PC-9 (cell line): ENCODE measurements around the gene SMCO2. TPM values are rescaled to one million over a fixed set of nuclear protein-coding genes. Genes with fewer than 3 reads are reported as not detected.
A peak's percentile ranks its signal among the peaks of the same experiment; 100 is the strongest.

ENCODE experiments used
- BruUV-seq: library from RNA; stranded (reverse); fragments of 400-500 nt; replicated peaks from 2 replicates; lab custom pipeline; 2021; lab: Mats Ljungman, UMichigan
- CTCF ChIA-PET: fragments of 300-600 bp; sonication (Branson Sonifier 250); formaldehyde crosslinking; loops from one replicate; lab custom pipeline; 2022; ENCODE audit warnings: antibody characterized with exemption; lab: Charles Lee
- POLR2A ChIA-PET: fragments of 300-600 bp; sonication (Branson Sonifier 250); formaldehyde crosslinking; loops from one replicate; lab custom pipeline; 2022; ENCODE audit warnings: antibody characterized with exemption; ENCODE audit not compliant: unreplicated experiment; lab: Charles Lee
- DNase-seq, 2 experiments: peaks; one replicate each; pipeline versions ENCODE4 v3.0.0 to v3.0.0-alpha.2; 2015 to 2022; ENCODE audit warnings: mixed read lengths in 1 of 2
- H2AFZ ChIP-seq: fragments of 200-600 bp; sonication (generic); 2 replicates; pipeline ENCODE4 v1.8.1; 2017; ENCODE audit warnings: antibody characterized with exemption
- H3F3A ChIP-seq: fragments of 200-600 bp; sonication (generic); 2 replicates; pipeline ENCODE4 v1.8.1; 2017; ENCODE audit warnings: antibody characterized with exemption, mild to moderate bottlenecking, low read depth; ENCODE audit not compliant: insufficient read depth
- H3K27ac ChIP-seq: fragments of 200-600 bp; sonication (generic); 2 replicates; pipeline ENCODE4 v1.6.1; 2016; ENCODE audit warnings: mixed run types
- H3K27me3 ChIP-seq: fragments of 200-600 bp; sonication (generic); 2 replicates; pipeline ENCODE4 v1.6.1; 2016; ENCODE audit warnings: low read depth, mixed run types; ENCODE audit not compliant: insufficient read depth
- H3K36me3 ChIP-seq: fragments of 200-600 bp; sonication (generic); 2 replicates; pipeline ENCODE4 v1.6.1; 2016; ENCODE audit warnings: low read depth, mixed run types
- H3K4me1 ChIP-seq: fragments of 200-600 bp; sonication (generic); replicated peaks from 2 replicates; pipeline ENCODE4 v1.6.1; 2016; ENCODE audit warnings: mixed run types; ENCODE audit not compliant: insufficient read depth
- H3K4me2 ChIP-seq: fragments of 200-600 bp; sonication (generic); 2 replicates; pipeline ENCODE4 v1.6.1; 2017; ENCODE audit warnings: mixed run types
- H3K4me3 ChIP-seq: fragments of 200-600 bp; sonication (generic); 2 replicates; pipeline ENCODE4 v1.6.1; 2016; ENCODE audit warnings: mixed run types
- H3K79me2 ChIP-seq: fragments of 200-600 bp; sonication (generic); 2 replicates; pipeline ENCODE4 v1.6.1; 2017; ENCODE audit warnings: low read depth, mixed run types
- H3K9me2 ChIP-seq: fragments of 200-600 bp; sonication (generic); 2 replicates; pipeline ENCODE4 v1.8.1; 2017; ENCODE audit warnings: mild to moderate bottlenecking; ENCODE audit not compliant: insufficient read depth
- H3K9me3 ChIP-seq: fragments of 200-600 bp; sonication (generic); 2 replicates; pipeline ENCODE4 v1.8.1; 2016; ENCODE audit warnings: low read depth; ENCODE audit not compliant: insufficient read depth
- H4K20me1 ChIP-seq: fragments of 200-600 bp; sonication (generic); 2 replicates; pipeline ENCODE4 v1.8.1; 2017; ENCODE audit not compliant: insufficient read depth
- EZH2 ChIP-seq: fragments of 200-600 bp; sonication (generic); IDR thresholded peaks from 2 replicates; pipeline ENCODE4 v1.8.0; 2017; ENCODE audit warnings: antibody characterized with exemption, low read depth
- intact Hi-C: fragments of 100-400 bp; cut with micrococcal nuclease; formaldehyde crosslinking; loops from one replicate; pipeline ENCODE4 v1.10.0; 2022; ENCODE audit not compliant: unreplicated experiment
- total RNA-seq: library from RNA; stranded (reverse); gene quantifications from 2 replicates; pipeline ENCODE4 v1.2.3, GENCODE V29; 2021
- TF ChIP-seq, protein P1 (sequence below): fragments of 200-600 bp; sonication (generic); conservative IDR thresholded peaks from 2 replicates; pipeline ENCODE4 v1.6.1; 2017; ENCODE audit warnings: mixed run types, antibody characterized with exemption, mild to moderate bottlenecking, moderate library complexity

The SMCO2 gene
- total RNA-seq, 1 experiment from 2014 or later, result 3.7 TPM

DNA sequence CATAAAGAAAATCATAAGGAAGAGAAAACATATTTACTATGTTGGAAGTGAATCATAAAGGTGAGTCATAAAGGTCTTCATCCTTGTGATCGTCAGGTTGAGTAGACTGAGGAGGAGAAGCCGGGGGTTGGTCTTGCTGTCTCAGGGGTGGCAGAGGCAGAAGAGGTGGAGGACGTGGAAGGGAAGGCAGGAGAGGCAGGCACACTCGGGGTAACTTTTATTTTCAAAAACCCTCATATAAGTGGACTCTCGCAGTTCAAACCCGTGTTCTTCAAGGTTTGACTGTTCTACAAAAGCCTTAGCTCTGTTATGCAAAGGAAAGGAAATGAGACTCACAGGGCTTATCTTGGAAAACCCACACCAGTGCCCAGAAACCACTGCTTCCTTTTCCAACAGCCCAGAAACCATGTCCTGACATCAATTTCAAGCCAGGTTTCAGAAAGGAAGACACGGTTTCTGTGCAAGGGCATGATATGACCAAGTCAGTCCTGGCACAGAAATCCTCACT is 14.0 kb downstream of the SMCO2 start:
- no peak for TF ChIP-seq EZH2
- TF ChIP-seq, protein P1, sequence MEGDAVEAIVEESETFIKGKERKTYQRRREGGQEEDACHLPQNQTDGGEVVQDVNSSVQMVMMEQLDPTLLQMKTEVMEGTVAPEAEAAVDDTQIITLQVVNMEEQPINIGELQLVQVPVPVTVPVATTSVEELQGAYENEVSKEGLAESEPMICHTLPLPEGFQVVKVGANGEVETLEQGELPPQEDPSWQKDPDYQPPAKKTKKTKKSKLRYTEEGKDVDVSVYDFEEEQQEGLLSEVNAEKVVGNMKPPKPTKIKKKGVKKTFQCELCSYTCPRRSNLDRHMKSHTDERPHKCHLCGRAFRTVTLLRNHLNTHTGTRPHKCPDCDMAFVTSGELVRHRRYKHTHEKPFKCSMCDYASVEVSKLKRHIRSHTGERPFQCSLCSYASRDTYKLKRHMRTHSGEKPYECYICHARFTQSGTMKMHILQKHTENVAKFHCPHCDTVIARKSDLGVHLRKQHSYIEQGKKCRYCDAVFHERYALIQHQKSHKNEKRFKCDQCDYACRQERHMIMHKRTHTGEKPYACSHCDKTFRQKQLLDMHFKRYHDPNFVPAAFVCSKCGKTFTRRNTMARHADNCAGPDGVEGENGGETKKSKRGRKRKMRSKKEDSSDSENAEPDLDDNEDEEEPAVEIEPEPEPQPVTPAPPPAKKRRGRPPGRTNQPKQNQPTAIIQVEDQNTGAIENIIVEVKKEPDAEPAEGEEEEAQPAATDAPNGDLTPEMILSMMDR, result no peak
- Histone ChIP-seq H3K79me2 (no peaks in the 10 kb centered on the region), H3K9me3 (no peaks in the 10 kb centered on the region), H3K27me3 (no peaks in the 10 kb centered on the region), H3K9me2 (no peaks in the 10 kb centered on the region), H3K36me3 (no peaks in the 10 kb centered on the region), H2AFZ (peak overlapping the region; percentile 32; the same call in 1 of the 2 replicates), H3K4me2 (peak overlapping the region; percentile 28), H3K4me1 (peaks cover 13% of the 10 kb centered on the region), H3F3A (peaks cover 3% of the 10 kb centered on the region; the same call in 1 of the 2 replicates), H4K20me1 (no peaks in the 10 kb centered on the region), H3K27ac (peak overlapping the region; percentile 2; the same call in 1 of the 2 replicates), H3K4me3 (no peak overlapping the region)
- intact Hi-C loops, result no loop called here
- ChIA-PET CTCF (no interaction called here), POLR2A (no interaction called here)
- no TSS peak for BruUV-seq
- DNase-seq, result peak; percentile 31 to 61

DNA sequence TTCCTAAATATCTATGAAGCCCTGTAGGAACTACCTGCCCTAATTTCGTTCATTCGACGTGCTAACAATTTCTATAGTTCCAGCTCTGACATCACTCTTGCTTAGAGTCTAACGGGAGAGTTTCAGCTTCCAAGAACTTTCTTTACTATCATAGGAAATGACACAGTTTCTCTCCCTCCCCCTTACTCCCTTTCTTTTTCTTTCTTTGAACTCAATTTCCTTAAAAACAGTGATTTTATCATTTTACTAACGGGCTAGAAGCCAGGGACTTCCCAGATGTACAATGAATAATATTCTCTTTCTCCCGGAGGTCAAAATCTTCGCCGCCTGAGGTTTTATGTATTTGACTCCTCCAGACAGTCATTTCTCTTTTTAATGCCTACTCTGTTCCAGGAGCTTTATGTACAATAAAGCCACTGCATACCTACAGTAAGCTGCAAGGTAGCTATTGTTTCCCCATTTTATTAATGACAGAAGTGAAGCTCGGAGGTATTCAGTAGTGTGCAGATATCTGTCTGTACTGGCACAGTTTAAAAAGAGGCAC is 15.7 kb downstream of the SMCO2 start:
- H3K27ac ChIP-seq, result no peak overlapping the region
- no peak overlapping the region for H2AFZ ChIP-seq
- CTCF ChIA-PET, result interaction anchor here (0.6 kb wide), 1 partner anchor 1291 kb away, joined by 3 read pairs; no protein-coding TSS in a partner anchor
- DNase-seq, result no peak
- peaks cover 13% of the 10 kb centered on the region for H3K4me1 ChIP-seq
- BruUV-seq, result no TSS peak
- H3K27me3 ChIP-seq, result no peaks in the 10 kb centered on the region
- H3K4me2 ChIP-seq, result no peak overlapping the region
- no peaks in the 10 kb centered on the region for H3K79me2 ChIP-seq
- H3K9me2 ChIP-seq, result no peaks in the 10 kb centered on the region
- intact Hi-C loops, result no loop called here
- H3K36me3 ChIP-seq, result no peaks in the 10 kb centered on the region
- no peak overlapping the region for H3K4me3 ChIP-seq
- no peaks in the 10 kb centered on the region for H4K20me1 ChIP-seq
- H3K9me3 ChIP-seq, result no peaks in the 10 kb centered on the region
- peaks cover 3% of the 10 kb centered on the region; the same call in 1 of the 2 replicates for H3F3A ChIP-seq
- POLR2A ChIA-PET, result no interaction called here
- TF ChIP-seq EZH2, result no peak
- TF ChIP-seq, protein P1, result no peak

- POLR2A ChIA-PET, result no interaction called here
Observed at GRCh38 chr12:27462851-27463250, 16.3 kb downstream of the SMCO2 start.

More at GRCh38 chr12:27462851-27463250, 16.3 kb downstream of the SMCO2 start:
- H3K27me3 ChIP-seq, result no peaks in the 10 kb centered on the region
- TF ChIP-seq EZH2, result no peak
- TF ChIP-seq, protein P1, result no peak
- H3K9me2 ChIP-seq, result no peaks in the 10 kb centered on the region
- no peak overlapping the region for H3K4me3 ChIP-seq
- intact Hi-C loops, result no loop called here
- H3K79me2 ChIP-seq, result no peaks in the 10 kb centered on the region
- no peaks in the 10 kb centered on the region for H3K9me3 ChIP-seq
- no peak overlapping the region for H3K4me2 ChIP-seq
- H3K27ac ChIP-seq, result no peak overlapping the region
- H4K20me1 ChIP-seq, result no peaks in the 10 kb centered on the region
- H3F3A ChIP-seq, result peaks cover 3% of the 10 kb centered on the region; the same call in 1 of the 2 replicates
- no peak overlapping the region for H2AFZ ChIP-seq
- CTCF ChIA-PET, result no interaction called here
- no peaks in the 10 kb centered on the region for H3K36me3 ChIP-seq
- peaks cover 13% of the 10 kb centered on the region for H3K4me1 ChIP-seq
- no TSS peak for BruUV-seq
- no peak for DNase-seq
